NCI-H187 treated with DMSO at 0.1 percent for 48 hours (cell line): ENCODE measurements around the gene HCFC1.
A peak's percentile ranks its signal among the peaks of the same experiment; 100 is the strongest.
"Not testable (repeated sequence)": the region's sequence is repeated elsewhere in the genome, so short reads cannot be mapped to it uniquely, and the experiment has no call there.

ENCODE experiments used
- DNase-seq: peaks from one replicate; lab custom pipeline; 2025; lab: John Stamatoyannopoulos, UW

HCFC1 gene

GRCh38 chrX:154008521-154008920 lies 36.9 kb upstream of the HCFC1 start:
- no peak for DNase-seq

GRCh38 chrX:154006947-154007346 lies 35.3 kb upstream of the HCFC1 start:
- no peak for DNase-seq

- no peak for DNase-seq
These were observed 32.7 kb upstream of the HCFC1 start for GRCh38 chrX:154004315-154004714.

GRCh38 chrX:154002215-154002719 lies 30.6 kb upstream of the HCFC1 start:
- DNase-seq: peak; percentile 46

- no peak for DNase-seq
These were observed 28.4 kb upstream of the HCFC1 start for GRCh38 chrX:154000051-154000450.

- no peak for DNase-seq
These were observed 27.9 kb upstream of the HCFC1 start for GRCh38 chrX:153999359-154000037.

- no peak for DNase-seq
These were observed 23.9 kb upstream of the HCFC1 start for GRCh38 chrX:153995504-153995903.

GRCh38 chrX:153994398-153994797 lies 22.8 kb upstream of the HCFC1 start:
- DNase-seq: not testable (repeated sequence)

GRCh38 chrX:153993978-153994377 lies 22.4 kb upstream of the HCFC1 start:
- DNase-seq: no peak

- no peak for DNase-seq
These were observed 21.5 kb upstream of the HCFC1 start for GRCh38 chrX:153993079-153993478.

GRCh38 chrX:153992180-153992579 lies 20.6 kb upstream of the HCFC1 start:
- DNase-seq: no peak

GRCh38 chrX:153991013-153991580 lies 19.5 kb upstream of the HCFC1 start:
- no peak for DNase-seq

- no peak for DNase-seq
These were observed 18.5 kb upstream of the HCFC1 start for GRCh38 chrX:153989973-153990655.

GRCh38 chrX:153988493-153988892 lies 16.9 kb upstream of the HCFC1 start:
- no peak for DNase-seq

GRCh38 chrX:153984351-153985178 lies 12.9 kb upstream of the HCFC1 start:
- no peak for DNase-seq

- no peak for DNase-seq
These were observed 11.7 kb upstream of the HCFC1 start for GRCh38 chrX:153983321-153983801.

- no peak for DNase-seq
These were observed 10.3 kb upstream of the HCFC1 start for GRCh38 chrX:153981771-153982533.

GRCh38 chrX:153981231-153981630 lies 9.6 kb upstream of the HCFC1 start:
- no peak for DNase-seq

GRCh38 chrX:153980394-153980793 lies 8.8 kb upstream of the HCFC1 start:
- DNase-seq: not testable (repeated sequence)

GRCh38 chrX:153974726-153975286 lies 3.2 kb upstream of the HCFC1 start:
- DNase-seq: no peak
